Prostate gland (tissue), 2 donors: Measurements from ENCODE around the gene DRC7. TPM values are rescaled to one million over a fixed set of nuclear protein-coding genes. Genes with fewer than 3 reads are reported as not detected.
A peak's percentile ranks its signal among the peaks of the same experiment; 100 is the strongest.

Experiments used
- DNase-seq: peaks from one replicate; pipeline ENCODE4 v3.0.0-alpha.2; 2019; ENCODE audit warnings: low spot score
- H3K27ac ChIP-seq, 2 donors: fragments of 200-600 bp; sonication (generic); 2 replicates each; pipeline ENCODE4 v1.5.1; 2017 to 2019
- H3K27me3 ChIP-seq: fragments of 200-600 bp; sonication (generic); replicated peaks from 2 replicates; pipeline ENCODE4 v1.5.1; 2019; ENCODE audit not compliant: insufficient read depth
- H3K36me3 ChIP-seq, 2 donors: fragments of 200-600 bp; sonication (generic); 1 replicate in 1 of 2; 2 replicates in 1 of 2; pipeline versions ENCODE4 v1.5.1 to v1.8.1; 2017 to 2019
- H3K4me1 ChIP-seq: fragments of 200-600 bp; sonication (generic); replicated peaks from 2 replicates; pipeline ENCODE4 v1.5.1; 2019
- H3K4me3 ChIP-seq, 2 donors: fragments of 200-600 bp; sonication (generic); 2 replicates each; pipeline ENCODE4 v1.5.1; 2017 to 2019
- H3K9me3 ChIP-seq: fragments of 200-600 bp; sonication (generic); 2 replicates; pipeline ENCODE4 v1.5.1; 2017
- POLR2A ChIP-seq: fragments of 450-650 bp; IDR thresholded peaks from one replicate; pipeline ENCODE4 v1.6.1; 2016; ENCODE audit warnings: antibody characterized with exemption, mild to moderate bottlenecking
- POLR2AphosphoS5 ChIP-seq: sonication (generic); formaldehyde crosslinking; IDR thresholded peaks from one replicate; pipeline ENCODE4 v1.6.1; 2017; ENCODE audit warnings: antibody characterized with exemption
- WGBS: methylation state at CpG from one replicate; pipeline ENCODE4 v1.1.5; 2018; 5-methylcytosine and 5-hydroxymethylcytosine counted together
- intact Hi-C: fragments of 100-400 bp; cut with DNase I; formaldehyde crosslinking; loops from one replicate; pipeline ENCODE4 v1.14.2; 2022
- total RNA-seq, 2 donors: library from RNA; depleted of rRNA; stranded (reverse); fragments of >200 nt; gene quantifications; one replicate each; pipeline ENCODE4 v1.1.0, GENCODE V29; 2016
- TF ChIP-seq, protein P1 (sequence below), 4 experiments: fragments of 200-600 bp in 2 of 4; fragments of 450-650 bp in 2 of 4; sonication (generic) in 2 of 4; IDR thresholded peaks; 1 replicate in 3 of 4; 2 replicates in 1 of 4; pipeline ENCODE4 v1.5.1; 2016 to 2019; ENCODE audit warnings: antibody characterized with exemption in 4 of 4, mild to moderate bottlenecking in 2 of 4, moderate library complexity in 2 of 4

The DRC7 gene
- total RNA-seq, 2 donors from 2014 or later: 5.5 TPM; not detected in 1

GRCh38 chr16:57755726-57756423, 61.3 kb downstream of the DRC7 start:
- no peak overlapping the region for H3K4me3 ChIP-seq
- TF ChIP-seq POLR2AphosphoS5 (no peak), POLR2A (no peak)
- TF ChIP-seq, protein P1, sequence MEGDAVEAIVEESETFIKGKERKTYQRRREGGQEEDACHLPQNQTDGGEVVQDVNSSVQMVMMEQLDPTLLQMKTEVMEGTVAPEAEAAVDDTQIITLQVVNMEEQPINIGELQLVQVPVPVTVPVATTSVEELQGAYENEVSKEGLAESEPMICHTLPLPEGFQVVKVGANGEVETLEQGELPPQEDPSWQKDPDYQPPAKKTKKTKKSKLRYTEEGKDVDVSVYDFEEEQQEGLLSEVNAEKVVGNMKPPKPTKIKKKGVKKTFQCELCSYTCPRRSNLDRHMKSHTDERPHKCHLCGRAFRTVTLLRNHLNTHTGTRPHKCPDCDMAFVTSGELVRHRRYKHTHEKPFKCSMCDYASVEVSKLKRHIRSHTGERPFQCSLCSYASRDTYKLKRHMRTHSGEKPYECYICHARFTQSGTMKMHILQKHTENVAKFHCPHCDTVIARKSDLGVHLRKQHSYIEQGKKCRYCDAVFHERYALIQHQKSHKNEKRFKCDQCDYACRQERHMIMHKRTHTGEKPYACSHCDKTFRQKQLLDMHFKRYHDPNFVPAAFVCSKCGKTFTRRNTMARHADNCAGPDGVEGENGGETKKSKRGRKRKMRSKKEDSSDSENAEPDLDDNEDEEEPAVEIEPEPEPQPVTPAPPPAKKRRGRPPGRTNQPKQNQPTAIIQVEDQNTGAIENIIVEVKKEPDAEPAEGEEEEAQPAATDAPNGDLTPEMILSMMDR (IDR thresholded peaks at IDR 0.05): no peak
- no peaks in the 10 kb centered on the region for H3K27me3 ChIP-seq
- H3K9me3 ChIP-seq: no peaks in the 10 kb centered on the region
- no peak for DNase-seq
- H3K36me3 ChIP-seq: no peaks in the 10 kb centered on the region
- 70% methylated on average over 18 of the region's 18 CpGs for WGBS
- H3K27ac ChIP-seq: no peak overlapping the region
- intact Hi-C loops: loop anchor here (5.0 to 10.0 kb wide), 3 partner anchors 46 to 246 kb away; partner anchors contain the start of genes KIFC3, USB1 and ZNF319
- no peaks in the 10 kb centered on the region for H3K4me1 ChIP-seq

DNA sequence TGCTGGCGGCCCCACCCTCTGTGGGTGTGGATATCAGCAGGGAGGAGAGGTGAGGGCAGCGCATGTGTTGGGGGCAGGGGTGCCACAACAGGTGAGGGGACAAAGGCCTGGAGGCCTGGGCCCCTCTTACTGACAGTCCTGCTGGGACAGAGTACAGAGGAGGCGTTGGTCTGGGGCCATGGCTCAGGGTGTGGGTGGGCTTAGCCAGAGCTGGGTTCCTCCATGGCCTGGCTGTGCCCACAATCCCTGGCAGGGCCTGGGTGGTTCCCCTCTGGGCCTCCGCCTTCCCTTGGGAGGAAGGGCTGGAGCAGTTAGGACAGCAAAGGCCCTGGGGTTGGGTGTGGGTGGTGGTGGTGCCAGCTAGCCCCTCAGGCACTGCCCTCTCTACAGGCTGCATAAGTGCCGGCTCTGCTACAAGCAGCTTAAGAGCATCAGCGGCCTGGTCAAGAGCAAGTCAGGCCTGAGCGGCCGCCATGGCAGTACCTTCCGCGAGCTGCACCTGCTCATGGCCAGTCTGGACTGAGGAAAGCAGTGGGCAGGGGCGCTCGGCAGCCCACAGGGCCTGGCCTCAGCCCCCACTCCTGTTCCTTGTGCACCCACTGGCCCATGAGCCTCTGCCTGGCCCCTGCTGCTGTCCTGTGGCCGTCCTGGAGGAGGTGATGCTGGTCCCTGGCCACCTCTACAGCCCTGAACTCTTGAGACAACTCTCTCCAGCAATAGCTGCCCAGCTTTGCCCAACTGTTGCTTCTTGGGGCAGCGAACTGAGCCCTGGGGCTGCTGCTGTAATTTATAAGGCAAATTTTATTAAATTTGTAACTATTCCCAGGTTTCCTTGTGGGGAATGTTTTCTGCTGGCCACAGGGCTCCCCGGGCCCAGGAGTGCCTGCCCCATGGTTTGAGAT, 62.1 kb downstream of the DRC7 start:
- H3K36me3 ChIP-seq: no peaks in the 10 kb centered on the region

DNA sequence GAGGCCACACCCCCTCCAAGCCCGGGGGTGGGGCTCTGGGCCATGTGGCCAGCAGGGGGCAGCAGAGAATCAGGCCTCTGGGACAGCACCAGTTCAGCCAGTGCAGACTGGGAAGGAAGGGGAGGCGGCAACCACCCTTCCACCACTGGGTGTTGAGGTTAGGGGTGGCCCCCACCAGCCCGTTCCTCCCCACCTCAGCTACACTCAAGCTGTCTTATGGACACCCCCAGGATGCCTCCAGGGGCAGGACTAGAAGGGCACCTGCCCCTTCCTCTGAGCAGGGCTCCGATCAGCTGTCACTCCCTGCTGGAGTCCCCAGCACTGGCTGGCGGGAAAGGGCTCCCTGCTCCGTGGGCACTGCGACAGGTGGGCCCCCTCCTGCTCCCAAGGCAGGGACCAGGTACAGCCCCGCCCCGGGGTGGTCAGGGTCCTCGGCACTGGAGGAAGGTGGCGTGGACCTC, 62.8 kb downstream of the DRC7 start:
- no peak overlapping the region for H3K4me3 ChIP-seq
- DNase-seq: peak; percentile 82
- H3K4me1 ChIP-seq: no peaks in the 10 kb centered on the region
- WGBS: 30% methylated on average over 4 of the region's 11 CpGs
- intact Hi-C loops: loop anchor here (1.0 to 10.0 kb wide), 4 partner anchors 45 to 245 kb away; partner anchors contain the start of genes KIFC3, USB1 and ZNF319
- H3K27me3 ChIP-seq: no peaks in the 10 kb centered on the region
- H3K27ac ChIP-seq: no peak overlapping the region
- no peaks in the 10 kb centered on the region for H3K9me3 ChIP-seq
- TF ChIP-seq POLR2AphosphoS5 (peak; percentile 50), POLR2A (no peak)
- TF ChIP-seq, protein P1 (IDR thresholded peaks at IDR 0.05): peak; percentile 76 to 96 (median 90)
- no peaks in the 10 kb centered on the region for H3K36me3 ChIP-seq

More for the DNA sequence above, 62.1 kb downstream of the DRC7 start:
- no peak for DNase-seq
- Histone ChIP-seq H3K27ac (no peak overlapping the region), H3K4me3 (no peak overlapping the region), H3K27me3 (no peaks in the 10 kb centered on the region), H3K9me3 (no peaks in the 10 kb centered on the region), H3K4me1 (no peaks in the 10 kb centered on the region)
- TF ChIP-seq POLR2AphosphoS5 (no peak), POLR2A (no peak)
- TF ChIP-seq, protein P1 (IDR thresholded peaks at IDR 0.05): no peak
- intact Hi-C loops: loop anchor here (1.0 to 10.0 kb wide), 4 partner anchors 46 to 246 kb away; partner anchors contain the start of genes KIFC3, USB1 and ZNF319
- WGBS: 84% methylated on average over 14 of the region's 15 CpGs

- no peak overlapping the region for H3K27ac ChIP-seq
- H3K4me3 ChIP-seq: no peak overlapping the region
- H3K36me3 ChIP-seq: no peaks in the 10 kb centered on the region
- 92% methylated on average over 7 of the region's 7 CpGs for WGBS
- DNase-seq: no peak
- intact Hi-C loops: loop anchor here (1.0 to 10.0 kb wide), 4 partner anchors 44 to 244 kb away; partner anchors contain the start of genes KIFC3, USB1 and ZNF319
- no peaks in the 10 kb centered on the region for H3K9me3 ChIP-seq
- H3K27me3 ChIP-seq: no peaks in the 10 kb centered on the region
- no peaks in the 10 kb centered on the region for H3K4me1 ChIP-seq
- TF ChIP-seq POLR2AphosphoS5 (no peak), POLR2A (no peak)
- TF ChIP-seq, protein P1 (IDR thresholded peaks at IDR 0.05): no peak
These were observed 63.3 kb downstream of the DRC7 start for GRCh38 chr16:57757883-57758282.
